Neuronal stem cell (in vitro differentiated cells): Measurements from ENCODE around the gene NSF.

Experiments used
- DNase-seq: peaks from one replicate; pipeline ENCODE4 v3.0.0-alpha.2; 2013; ENCODE audit warnings: low spot score
- H2AFZ ChIP-seq: one replicate; pipeline ENCODE4 v1.6.1; 2013; ENCODE audit warnings: mild to moderate bottlenecking, low read length, inconsistent platforms
- H2AK5ac ChIP-seq: 2 replicates; pipeline ENCODE4 v1.6.1; 2013; ENCODE audit warnings: low read depth, mild to moderate bottlenecking, inconsistent platforms, low read length, moderate library complexity, mixed read lengths
- H2BK120ac ChIP-seq: 2 replicates; pipeline ENCODE4 v1.6.1; 2013; ENCODE audit warnings: low read depth, mild to moderate bottlenecking, inconsistent platforms, low read length, moderate library complexity, mixed read lengths
- H2BK12ac ChIP-seq: one replicate; pipeline ENCODE4 v1.6.1; 2013; ENCODE audit warnings: low read length, inconsistent platforms
- H2BK15ac ChIP-seq: 2 replicates; pipeline ENCODE4 v1.6.1; 2013; ENCODE audit warnings: mild to moderate bottlenecking, low read length, inconsistent platforms, mixed read lengths
- H2BK5ac ChIP-seq: one replicate; pipeline ENCODE4 v1.6.1; 2013; ENCODE audit warnings: inconsistent platforms, mild to moderate bottlenecking, low read length, moderate library complexity
- H3K14ac ChIP-seq: one replicate; pipeline ENCODE4 v1.6.1; 2013; ENCODE audit warnings: low read length, inconsistent platforms
- H3K18ac ChIP-seq: 2 replicates; pipeline ENCODE4 v1.6.1; 2013; ENCODE audit warnings: low read length, inconsistent platforms
- H3K23ac ChIP-seq: 2 replicates; pipeline ENCODE4 v1.6.1; 2013; ENCODE audit warnings: low read depth, mild to moderate bottlenecking, mixed read lengths, low read length, inconsistent platforms; ENCODE audit not compliant: poor library complexity
- H3K27ac ChIP-seq: replicated peaks from 3 replicates; pipeline ENCODE4 v1.5.1; 2013; ENCODE audit warnings: low read length, inconsistent platforms
- H3K27me3 ChIP-seq, 3 experiments: 2 replicates each; pipeline ENCODE4 v1.6.1; 2013; ENCODE audit warnings: low read length in 3 of 3, mild to moderate bottlenecking in 2 of 3, inconsistent platforms in 1 of 3, low read depth in 1 of 3, mixed read lengths in 1 of 3, moderate library complexity in 1 of 3; ENCODE audit not compliant: control insufficient read depth in 3 of 3, insufficient read depth in 3 of 3
- H3K36me3 ChIP-seq, 2 donors: replicated peaks in 1 of 2; 2 replicates each; pipeline ENCODE4 v1.6.1; 2013; ENCODE audit warnings: low read length in 2 of 2; ENCODE audit not compliant: control insufficient read depth in 2 of 2, insufficient read depth in 2 of 2
- H3K4ac ChIP-seq: 2 replicates; pipeline ENCODE4 v1.6.1; 2013; ENCODE audit warnings: inconsistent platforms, mild to moderate bottlenecking, low read length, moderate library complexity
- H3K4me1 ChIP-seq, 2 donors: 1 replicate in 1 of 2; 2 replicates in 1 of 2; pipeline ENCODE4 v1.6.1; 2013; ENCODE audit warnings: low read length in 2 of 2, low read depth in 1 of 2; ENCODE audit not compliant: control insufficient read depth in 2 of 2, insufficient read depth in 1 of 2
- H3K4me2 ChIP-seq: one replicate; pipeline ENCODE4 v1.6.1; 2013; ENCODE audit warnings: mild to moderate bottlenecking, low read length, inconsistent platforms; ENCODE audit not compliant: insufficient read depth, poor library complexity, severe bottlenecking
- H3K4me3 ChIP-seq, 2 donors: 2 replicates each; pipeline ENCODE4 v1.5.1; 2013; ENCODE audit warnings: low read length in 2 of 2, mild to moderate bottlenecking in 2 of 2, inconsistent platforms in 1 of 2, moderate library complexity in 1 of 2
- H3K79me1 ChIP-seq: one replicate; pipeline ENCODE4 v1.6.1; 2013; ENCODE audit warnings: low read depth, mild to moderate bottlenecking, inconsistent platforms, low read length, moderate library complexity
- H3K9ac ChIP-seq: one replicate; pipeline ENCODE4 v1.6.1; 2013; ENCODE audit warnings: mild to moderate bottlenecking, low read depth, low read length, inconsistent platforms; ENCODE audit not compliant: poor library complexity
- H3K9me3 ChIP-seq, 2 donors: replicated peaks in 1 of 2; 2 replicates each; pipeline versions ENCODE3 to v1.6.1; 2013; ENCODE audit warnings: low read length in 2 of 2, mild to moderate bottlenecking in 2 of 2, inconsistent platforms in 1 of 2, low read depth in 1 of 2, mixed read lengths in 1 of 2, moderate library complexity in 1 of 2; ENCODE audit not compliant: control insufficient read depth in 2 of 2, insufficient read depth in 1 of 2
- H4K8ac ChIP-seq: one replicate; pipeline ENCODE4 v1.6.1; 2013; ENCODE audit warnings: low read depth, mild to moderate bottlenecking, inconsistent platforms, low read length, moderate library complexity
- H4K91ac ChIP-seq: one replicate; pipeline ENCODE4 v1.6.1; 2013; ENCODE audit warnings: low read length, low read depth, mild to moderate bottlenecking, inconsistent platforms; ENCODE audit not compliant: poor library complexity
- WGBS, 2 donors: extraction: QIAGEN DNeasy Blood & Tissue Kit; methylation state at CpG; one replicate each; pipeline ENCODE4 v1.1.7; 2013; ENCODE audit warnings: missing lambda C conversion rate in 2 of 2, mixed read lengths in 1 of 2; ENCODE audit not compliant: insufficient read length in 2 of 2, insufficient replicate concordance in 1 of 2; ENCODE audit errors: extremely low coverage in 2 of 2; 5-methylcytosine and 5-hydroxymethylcytosine counted together

NSF gene

DNA sequence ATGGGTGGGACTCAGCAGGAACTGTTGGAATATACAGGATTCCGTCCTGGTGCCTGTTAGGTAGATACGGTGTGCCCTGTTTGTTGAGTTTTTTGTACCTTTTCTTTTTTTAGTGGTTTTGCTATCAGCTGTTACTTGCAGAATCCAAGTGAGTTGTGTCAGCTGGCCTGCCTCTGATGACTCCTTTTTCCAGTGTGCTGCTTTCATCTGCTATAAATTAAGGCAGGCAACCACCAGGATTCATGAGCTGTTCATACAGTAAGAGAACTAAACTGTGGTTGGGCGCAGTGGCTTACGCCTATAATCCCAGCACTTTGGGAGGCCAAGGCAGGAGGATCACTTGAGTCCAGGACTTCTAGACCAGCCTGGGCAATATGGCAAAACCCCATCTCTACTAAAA is 148.1 kb downstream of the NSF start:
- Histone ChIP-seq H3K36me3 (peaks cover 0 to 7% of the 10 kb centered on the region in 2 donors), H3K79me1 (no peaks in the 10 kb centered on the region), H2AK5ac (no peak overlapping the region), H3K14ac (no peak overlapping the region), H3K4me2 (no peak overlapping the region), H2BK12ac (no peak overlapping the region), H2BK120ac (no peak overlapping the region), H3K23ac (no peak overlapping the region), H3K27ac (no peak overlapping the region), H2AFZ (no peak overlapping the region), H3K27me3 (no peaks in the 10 kb centered on the region), H3K4me3 (no peak overlapping the region), H3K4me1 (peaks cover 8 to 9% of the 10 kb centered on the region in 2 donors), H2BK5ac (no peak overlapping the region), H4K91ac (no peak overlapping the region), H3K9me3 (no peaks in the 10 kb centered on the region), H3K18ac (no peak overlapping the region), H3K4ac (no peak overlapping the region), H3K9ac (no peak overlapping the region), H2BK15ac (no peak overlapping the region), H4K8ac (no peak overlapping the region)
- no peak for DNase-seq
- WGBS, 2 donors, result no CpG with 5 or more reads among the region's 4 CpGs

GRCh38 chr17:46739982-46740381 is 149.5 kb downstream of the NSF start:
- Histone ChIP-seq H3K4me3 (no peak overlapping the region), H3K27me3 (no peaks in the 10 kb centered on the region), H3K4me1 (peaks cover 0 to 9% of the 10 kb centered on the region in 2 donors), H3K9ac (no peak overlapping the region), H2BK5ac (no peak overlapping the region), H3K14ac (no peak overlapping the region), H3K79me1 (no peaks in the 10 kb centered on the region), H3K27ac (no peak overlapping the region), H4K8ac (no peak overlapping the region), H3K9me3 (no peaks in the 10 kb centered on the region), H3K4me2 (no peak overlapping the region), H2BK120ac (no peak overlapping the region), H4K91ac (no peak overlapping the region), H2AFZ (no peak overlapping the region), H3K23ac (no peak overlapping the region), H3K18ac (no peak overlapping the region), H3K4ac (no peak overlapping the region), H2BK12ac (no peak overlapping the region), H3K36me3 (peaks cover 0 to 7% of the 10 kb centered on the region in 2 donors), H2BK15ac (no peak overlapping the region), H2AK5ac (no peak overlapping the region)
- no peak for DNase-seq

- no peak overlapping the region for H3K27ac ChIP-seq
Observed at GRCh38 chr17:46741122-46741730, 150.8 kb downstream of the NSF start.

DNA sequence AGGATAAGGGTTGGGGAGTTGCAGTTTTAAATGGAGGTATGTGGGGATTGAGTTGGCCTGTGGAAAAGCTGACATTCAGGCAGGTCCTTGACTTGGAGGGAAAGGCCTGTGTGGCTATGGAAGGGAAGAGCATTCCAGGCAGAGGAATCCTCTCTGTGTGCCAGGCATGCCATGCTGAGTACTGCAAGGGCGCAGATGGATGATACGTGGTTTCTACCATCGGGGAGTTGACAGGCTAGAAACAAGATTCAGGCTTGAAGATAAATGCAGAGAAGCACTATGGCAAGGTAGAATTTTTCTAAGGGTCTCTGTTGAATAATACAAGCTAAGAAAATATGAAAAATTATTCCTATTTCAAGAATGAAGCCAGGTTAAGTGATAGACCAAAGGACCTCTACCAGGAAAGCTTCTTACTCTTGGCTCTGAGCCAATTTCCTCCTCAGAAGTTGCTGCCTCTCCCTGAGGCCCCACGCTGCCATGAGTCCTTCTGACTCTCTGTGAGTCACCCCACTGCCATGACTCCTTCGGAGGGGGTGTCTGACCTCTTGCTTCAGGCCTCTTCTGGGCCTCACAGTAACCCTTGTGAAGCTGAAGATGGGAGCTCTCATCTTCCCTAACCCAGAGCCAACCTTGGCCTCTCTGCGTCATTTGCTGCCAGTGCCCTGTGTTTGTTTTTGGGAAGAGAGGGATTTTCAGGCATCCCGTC is 152.2 kb downstream of the NSF start:
- H2AFZ ChIP-seq, result no peak overlapping the region
- H3K4ac ChIP-seq, result no peak overlapping the region
- H2AK5ac ChIP-seq, result no peak overlapping the region
- no peak overlapping the region for H3K27ac ChIP-seq
- no peak overlapping the region for H4K8ac ChIP-seq
- H3K27me3 ChIP-seq, result no peaks in the 10 kb centered on the region
- DNase-seq, result no peak
- no peak overlapping the region for H4K91ac ChIP-seq
- no peaks in the 10 kb centered on the region for H3K9me3 ChIP-seq
- peaks cover 0 to 7% of the 10 kb centered on the region in 2 donors for H3K36me3 ChIP-seq
- H3K9ac ChIP-seq, result no peak overlapping the region
- no peak overlapping the region for H3K18ac ChIP-seq
- H2BK5ac ChIP-seq, result no peak overlapping the region
- H2BK120ac ChIP-seq, result no peak overlapping the region
- H3K14ac ChIP-seq, result no peak overlapping the region
- no peak overlapping the region for H3K23ac ChIP-seq
- no peak overlapping the region for H3K4me2 ChIP-seq
- no CpG with 5 or more reads among the region's 7 CpGs for WGBS, 2 donors
- no peak overlapping the region for H2BK15ac ChIP-seq
- peaks cover 0 to 6% of the 10 kb centered on the region in 2 donors for H3K4me1 ChIP-seq
- no peaks in the 10 kb centered on the region for H3K79me1 ChIP-seq
- H3K4me3 ChIP-seq, result no peak overlapping the region
- no peak overlapping the region for H2BK12ac ChIP-seq

More at GRCh38 chr17:46741122-46741730, 150.8 kb downstream of the NSF start:
- no peaks in the 10 kb centered on the region for H3K79me1 ChIP-seq
- no peak overlapping the region for H3K23ac ChIP-seq
- H3K9me3 ChIP-seq, result no peaks in the 10 kb centered on the region
- H2BK15ac ChIP-seq, result no peak overlapping the region
- no peak overlapping the region for H2BK5ac ChIP-seq
- H2AFZ ChIP-seq, result no peak overlapping the region
- H3K4ac ChIP-seq, result no peak overlapping the region
- H2BK120ac ChIP-seq, result no peak overlapping the region
- H3K18ac ChIP-seq, result no peak overlapping the region
- H3K36me3 ChIP-seq, result peaks cover 0 to 7% of the 10 kb centered on the region in 2 donors
- no peak overlapping the region for H3K4me2 ChIP-seq
- H3K9ac ChIP-seq, result no peak overlapping the region
- H3K4me1 ChIP-seq, result peaks cover 0 to 7% of the 10 kb centered on the region in 2 donors
- H2AK5ac ChIP-seq, result no peak overlapping the region
- H4K8ac ChIP-seq, result no peak overlapping the region
- WGBS, 2 donors, result no CpG with 5 or more reads among the region's 2 CpGs
- no peak overlapping the region for H3K4me3 ChIP-seq
- DNase-seq, result no peak
- H4K91ac ChIP-seq, result no peak overlapping the region
- H2BK12ac ChIP-seq, result no peak overlapping the region
- H3K14ac ChIP-seq, result no peak overlapping the region
- no peaks in the 10 kb centered on the region for H3K27me3 ChIP-seq
